GM21528 (cell line): ENCODE measurements around the gene TIMM8A.

Experiments
- ATAC-seq: cut with Tn5 transposase; IDR thresholded peaks from one replicate; pipeline ENCODE4 v1.9.1; 2021; ENCODE audit warnings: mild to moderate bottlenecking, moderate library complexity; ENCODE audit not compliant: unreplicated experiment, low FRiP score

Gene TIMM8A, protein sequence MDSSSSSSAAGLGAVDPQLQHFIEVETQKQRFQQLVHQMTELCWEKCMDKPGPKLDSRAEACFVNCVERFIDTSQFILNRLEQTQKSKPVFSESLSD

DNA sequence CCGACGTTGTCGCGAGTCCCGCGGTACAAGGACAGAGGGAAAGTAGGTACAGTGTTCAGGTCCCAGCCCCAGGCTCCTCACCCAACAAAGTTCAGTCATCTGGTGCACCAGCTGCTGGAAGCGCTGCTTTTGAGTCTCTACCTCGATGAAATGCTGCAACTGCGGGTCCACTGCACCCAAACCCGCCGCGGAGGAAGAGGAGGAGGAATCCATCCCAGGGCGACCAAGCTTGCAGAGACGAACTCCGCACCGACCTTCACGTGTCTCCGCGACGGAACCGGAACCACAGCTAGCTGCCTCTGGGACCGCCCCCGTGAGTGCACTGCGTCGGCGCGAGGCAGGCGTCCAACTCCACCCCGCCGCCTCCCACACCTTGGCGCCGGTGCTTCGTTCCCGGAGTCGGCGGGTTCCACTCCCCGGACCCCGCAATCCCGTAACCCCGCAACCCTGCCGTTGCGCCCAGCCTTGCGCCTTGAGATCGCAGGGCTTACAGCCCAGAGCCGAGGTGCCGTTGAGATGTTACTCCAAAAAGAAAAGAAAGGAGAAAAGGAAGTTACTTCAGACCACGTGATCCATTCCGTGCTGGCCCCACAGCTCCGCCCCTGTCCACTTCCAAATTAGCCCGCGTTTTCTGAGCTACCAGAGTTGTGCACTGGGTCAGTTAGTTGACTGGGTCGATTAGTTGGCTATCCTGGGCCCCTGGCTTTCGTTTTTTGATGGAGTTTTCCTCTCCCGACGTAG lies at the start of gene TIMM8A:
Gene TIMM8A, minus strand, starts transcription at position 291 of the 741 bp plus-strand sequence. Its CDS starts 78 bp downstream, at position 213.
- ATAC-seq = peak; percentile 98

GRCh38 chrX:101397779-101398178 lies 49.2 kb upstream of the TIMM8A start:
- no peak for ATAC-seq

- no peak for ATAC-seq
Observed at GRCh38 chrX:101395789-101396188, 47.2 kb upstream of the TIMM8A start.

DNA sequence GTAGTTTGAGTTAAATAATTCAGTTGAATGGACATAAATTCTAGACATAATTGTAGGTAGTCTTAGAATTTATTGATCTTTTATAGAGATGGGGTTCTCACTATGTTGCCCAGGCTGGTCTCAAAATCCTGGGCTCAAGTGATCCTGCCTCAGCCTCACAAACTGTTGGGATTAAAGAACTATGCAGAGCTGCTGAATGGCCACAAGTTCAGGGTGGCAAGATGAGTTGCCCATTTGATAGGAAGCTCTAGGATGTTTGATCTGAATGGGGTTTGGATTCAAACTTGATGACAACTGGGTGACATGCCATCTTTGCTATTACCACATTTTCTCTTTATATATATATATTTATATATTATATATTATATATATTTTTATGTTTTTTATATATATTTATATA lies 45.8 kb upstream of the TIMM8A start:
- ATAC-seq = no peak

DNA sequence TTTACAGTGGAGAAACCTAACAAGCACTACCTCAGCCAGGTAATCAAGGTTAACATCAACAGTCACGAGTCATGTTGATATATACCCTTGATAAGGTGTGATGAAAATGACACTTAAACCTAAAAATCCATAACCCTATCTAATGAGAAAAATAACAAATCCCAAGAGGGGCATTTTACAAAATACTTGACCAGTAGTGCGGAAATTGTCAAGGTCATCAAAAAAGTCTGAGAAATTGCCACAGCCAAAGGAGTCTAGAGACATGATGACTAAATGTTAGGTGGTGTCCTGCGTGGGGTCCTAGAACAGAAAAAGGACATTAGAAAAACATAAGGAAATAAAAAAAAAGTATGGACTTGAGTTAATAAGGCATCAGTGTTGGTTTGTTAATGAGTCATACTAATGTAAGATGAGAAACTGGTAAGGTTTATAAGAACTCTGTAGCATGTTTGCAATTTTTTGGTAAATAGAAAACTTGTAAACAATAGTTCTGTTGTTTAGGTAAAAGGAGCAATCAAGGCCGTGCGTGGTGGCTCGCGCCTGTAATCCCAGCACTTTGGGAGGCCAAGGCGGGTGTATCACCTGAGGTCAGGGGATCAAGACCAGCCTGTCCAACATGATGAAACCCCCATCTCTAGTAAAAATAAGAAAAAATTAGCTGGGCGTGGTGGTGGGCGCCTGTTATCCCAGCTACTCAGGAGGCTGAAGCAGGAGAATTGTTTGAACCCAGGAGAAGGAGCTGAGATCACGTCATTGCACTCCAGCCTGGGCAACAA lies 45.2 kb upstream of the TIMM8A start:
- no peak for ATAC-seq

DNA sequence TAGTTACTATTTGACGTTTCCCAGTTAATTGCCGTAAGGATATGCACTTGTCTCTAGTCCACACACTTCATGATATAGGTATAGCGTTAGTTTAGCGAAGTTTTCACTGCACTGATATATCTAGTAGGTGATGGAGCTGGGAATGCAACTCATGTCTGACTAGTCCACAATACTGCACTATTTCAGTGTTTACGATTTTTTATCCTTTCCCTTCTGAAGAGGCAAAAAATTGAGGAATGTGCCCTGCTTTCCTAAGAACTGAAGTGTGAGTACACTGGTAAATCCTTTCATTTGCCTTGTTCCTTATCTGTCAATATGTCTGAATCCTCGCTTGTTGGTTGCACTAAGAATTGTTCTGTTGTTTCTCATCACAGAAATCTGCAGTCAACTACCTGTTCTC lies 43.3 kb upstream of the TIMM8A start:
- ATAC-seq = no peak

DNA sequence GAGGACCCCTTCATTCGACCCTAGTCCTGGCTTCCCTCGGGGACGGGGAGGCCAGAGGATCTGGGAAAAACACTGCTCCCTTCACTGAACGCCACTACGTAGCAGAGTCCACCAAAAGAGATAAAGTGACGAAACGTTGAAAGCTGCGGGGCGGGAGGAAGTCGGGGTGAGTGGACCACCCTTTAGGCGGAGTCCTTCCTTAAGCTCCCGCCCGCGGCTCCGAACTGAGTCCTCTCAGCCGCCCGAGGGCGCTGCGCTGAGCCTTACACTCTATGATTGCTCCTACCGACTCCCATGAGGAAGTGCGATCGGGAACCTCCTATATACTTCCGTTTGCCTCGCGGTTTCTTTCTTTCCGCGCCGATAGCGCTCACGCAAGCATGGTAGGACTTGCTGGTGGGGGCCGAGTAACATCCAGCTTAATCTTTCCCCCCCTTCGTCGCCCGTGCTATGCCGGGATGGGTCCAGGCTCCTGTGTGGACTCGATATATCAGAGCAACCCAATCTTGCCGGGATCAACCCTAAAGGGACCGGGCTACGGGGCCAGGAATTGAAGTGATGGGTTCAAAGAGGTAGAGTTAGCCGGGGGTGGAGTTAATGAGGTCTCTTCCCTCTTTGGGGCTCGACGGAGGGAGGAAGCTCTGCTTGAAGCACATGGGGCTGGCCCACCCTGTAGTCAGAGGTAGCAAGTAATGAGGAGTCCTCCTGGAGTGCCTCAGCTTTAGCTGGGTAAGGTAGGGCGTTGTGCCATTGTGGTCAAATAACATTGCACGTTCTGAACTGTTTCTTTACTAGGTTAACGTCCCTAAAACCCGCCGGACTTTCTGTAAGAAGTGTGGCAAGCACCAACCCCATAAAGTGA lies 42.4 kb upstream of the TIMM8A start, which contains the start of gene RPL36A:
Gene RPL36A, plus strand, starts transcription at position 348 of the 862 bp plus-strand sequence. Its CDS starts 33 bp downstream, at position 381.
- peak; percentile 78 for ATAC-seq

DNA sequence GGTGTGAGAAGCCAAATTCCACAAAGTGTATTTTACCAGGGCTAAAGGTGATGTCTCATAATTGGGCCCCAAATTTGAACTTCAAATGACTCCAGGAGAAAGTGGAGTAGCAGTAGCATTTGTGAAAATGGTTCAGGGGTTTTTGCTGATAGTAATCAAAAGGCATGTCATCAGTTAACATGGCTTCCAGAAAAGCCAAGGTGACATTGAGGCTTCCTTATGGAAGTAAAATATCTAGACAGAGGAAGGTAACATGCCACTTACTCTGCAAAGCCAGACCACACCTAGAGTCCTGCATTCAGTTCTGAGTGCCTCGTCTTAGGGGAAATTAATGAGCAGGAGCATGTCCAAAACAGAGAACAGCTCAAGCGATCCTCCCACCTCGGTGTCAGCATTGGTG lies 40.1 kb upstream of the TIMM8A start:
- ATAC-seq = no peak

DNA sequence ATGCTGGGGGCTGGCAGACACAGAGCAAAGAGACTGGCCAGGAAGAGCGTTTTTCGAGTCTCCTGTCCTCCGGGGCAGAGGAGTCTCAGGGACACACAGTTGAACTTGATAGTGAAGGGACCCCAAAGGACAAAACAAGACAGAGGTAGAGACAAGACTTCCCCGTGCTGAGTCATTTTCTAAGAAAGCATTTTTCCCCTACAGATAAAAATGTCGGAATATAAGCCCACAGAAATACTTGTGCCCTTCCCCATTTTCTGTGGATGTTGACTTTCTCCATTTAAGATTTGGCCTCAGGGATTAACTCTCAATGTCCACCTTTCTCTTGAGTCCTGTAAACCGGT lies 38.0 kb upstream of the TIMM8A start:
- no peak for ATAC-seq

DNA sequence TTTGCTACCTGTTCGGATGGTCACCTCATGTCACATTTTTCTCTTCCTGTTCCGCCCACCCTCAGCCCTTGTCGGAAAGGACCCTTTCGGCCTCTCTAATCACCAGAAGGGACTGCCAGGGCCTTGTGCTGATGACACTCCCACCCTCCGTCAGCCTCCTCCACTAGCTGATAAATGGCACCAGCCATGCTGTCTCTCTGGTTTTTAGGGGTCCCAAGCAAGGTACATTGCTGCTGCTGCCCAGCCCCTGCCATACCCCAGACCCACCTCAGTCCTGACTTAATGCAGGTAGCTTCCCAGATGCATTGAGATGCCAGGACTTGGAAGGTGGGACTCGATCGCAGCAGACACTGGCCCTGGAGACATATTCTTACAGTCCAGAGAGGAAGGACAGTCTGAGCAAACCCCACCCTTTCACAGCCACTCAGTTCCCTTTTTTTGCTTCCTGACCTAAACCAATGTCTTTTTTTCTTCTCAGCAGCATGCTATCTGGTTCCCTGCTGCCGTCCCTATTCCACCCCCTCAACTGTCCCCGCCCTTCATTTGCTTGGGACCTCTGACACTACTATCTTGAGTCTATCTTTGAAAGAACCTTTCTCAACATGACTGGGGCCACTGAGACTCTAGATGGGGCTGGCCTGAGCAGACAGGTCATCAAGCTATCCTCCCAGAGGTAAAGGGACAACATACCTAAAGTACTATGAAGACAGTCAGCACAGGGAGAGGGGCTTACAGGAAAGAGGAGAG lies 37.4 kb upstream of the TIMM8A start, which contains the start of gene BTK:
Gene BTK, minus strand, starts transcription at position 397 of the 747 bp plus-strand sequence. CDS start 10,907 bp downstream, outside the sequence.
- ATAC-seq = peak; percentile 74

DNA sequence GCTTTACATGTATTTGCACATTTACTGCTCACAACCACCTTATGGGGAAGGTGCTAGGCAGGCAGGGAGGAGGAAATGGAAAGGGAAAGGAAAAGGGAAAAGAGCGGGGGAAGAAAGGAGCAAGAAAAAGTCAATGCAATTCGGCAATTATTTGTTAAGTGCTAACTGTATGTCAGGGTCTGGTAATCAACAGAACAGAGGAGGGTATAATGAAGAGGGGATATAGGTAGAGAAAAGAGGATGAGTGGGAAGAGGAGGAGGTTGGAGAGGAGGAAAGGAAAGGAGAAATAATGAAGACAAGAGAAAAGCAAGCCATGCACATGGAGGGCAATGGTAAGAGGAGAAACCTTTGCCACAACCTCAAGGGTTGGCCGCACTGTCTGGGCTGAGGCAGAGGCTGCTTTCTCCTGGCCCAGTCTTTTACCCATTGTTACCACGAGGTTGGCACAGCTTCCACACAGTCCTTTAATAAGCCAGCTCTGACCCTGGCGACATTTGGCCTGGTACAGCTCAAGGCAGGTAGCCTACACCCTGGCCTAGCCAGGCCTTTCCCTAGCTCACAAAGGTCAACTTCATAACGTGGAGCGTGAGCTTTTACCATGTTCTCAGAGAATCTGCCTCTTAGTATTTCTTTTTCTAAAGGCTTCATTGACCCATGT lies 36.6 kb upstream of the TIMM8A start:
- ATAC-seq = peak; percentile 14

DNA sequence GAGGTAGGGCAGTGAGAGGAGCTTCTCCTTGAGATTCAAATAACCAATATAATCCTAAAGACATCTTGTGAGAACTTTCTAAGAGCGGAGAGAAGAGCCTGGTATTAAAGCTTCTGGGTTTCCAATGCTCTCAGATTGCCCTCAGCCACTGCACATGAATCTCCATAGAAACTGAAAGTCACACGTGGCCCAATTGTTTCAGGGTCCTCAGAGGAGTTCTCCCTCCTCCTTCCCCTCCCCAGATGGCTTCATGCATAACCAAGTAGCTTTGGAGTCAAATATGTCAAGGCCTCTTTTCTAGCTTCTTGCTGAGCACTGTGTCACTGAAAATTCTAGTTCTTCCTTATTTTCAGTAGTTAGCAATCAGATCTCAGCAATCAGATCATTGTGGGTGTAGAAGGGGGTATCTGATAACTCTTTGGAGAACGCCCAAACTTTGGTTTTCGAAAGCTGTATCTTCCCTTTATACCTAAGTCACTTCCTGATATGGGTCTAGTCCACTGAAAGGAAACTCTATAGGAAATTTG lies 35.2 kb upstream of the TIMM8A start:
- peak; percentile 69 for ATAC-seq

DNA sequence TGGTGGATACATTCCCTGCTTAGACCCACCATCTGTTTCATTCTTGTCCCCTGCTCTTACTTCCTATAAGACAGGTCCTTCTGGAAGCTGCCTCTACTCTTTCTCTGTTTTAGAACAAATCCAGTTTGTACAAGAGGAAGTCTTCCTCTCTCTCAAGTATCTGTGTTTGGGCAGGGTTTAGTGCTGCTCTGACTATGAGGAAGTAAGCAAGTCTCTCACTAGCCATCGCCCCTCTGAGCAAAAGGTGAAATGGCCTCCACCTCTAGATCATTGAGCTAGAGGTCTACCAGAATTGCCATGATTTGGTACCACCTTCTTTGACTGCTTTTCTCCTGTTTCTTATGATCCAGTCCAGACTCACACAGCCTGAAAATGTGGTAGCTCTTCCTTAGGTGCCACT lies 29.0 kb upstream of the TIMM8A start:
- ATAC-seq = no peak

DNA sequence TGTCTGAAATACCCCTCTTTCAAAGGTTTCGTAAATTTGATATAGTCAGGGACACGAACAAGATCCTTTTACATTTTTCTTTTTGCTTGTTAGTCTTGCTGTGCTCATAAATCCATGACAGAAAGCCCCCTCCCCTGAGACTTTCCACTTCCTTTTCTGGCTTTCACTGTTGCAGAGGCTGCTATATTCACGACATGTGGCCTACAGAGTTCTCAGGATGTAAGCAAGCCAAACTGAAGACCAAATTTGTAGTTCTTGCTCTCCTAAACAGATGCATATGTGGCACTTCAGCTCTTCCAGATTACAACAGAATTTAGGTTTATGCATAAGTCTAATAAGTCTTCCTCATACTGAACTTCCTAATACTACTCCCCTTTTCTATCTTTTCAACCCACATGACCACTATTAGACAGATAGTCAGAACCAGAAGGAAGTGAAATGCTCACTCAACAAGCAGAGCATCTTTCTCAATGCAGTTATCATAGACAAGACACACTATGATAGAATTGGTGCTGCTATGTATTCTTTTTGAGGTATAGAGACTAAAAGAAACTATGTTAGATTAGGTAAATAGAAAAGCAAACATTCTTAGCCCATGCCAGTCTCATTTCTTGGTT lies 22.5 kb upstream of the TIMM8A start:
- ATAC-seq = peak; percentile 63

- ATAC-seq = no peak
Observed at GRCh38 chrX:101369687-101370086, 21.1 kb upstream of the TIMM8A start.

- no peak for ATAC-seq
Observed at GRCh38 chrX:101368800-101369199, 20.3 kb upstream of the TIMM8A start.

DNA sequence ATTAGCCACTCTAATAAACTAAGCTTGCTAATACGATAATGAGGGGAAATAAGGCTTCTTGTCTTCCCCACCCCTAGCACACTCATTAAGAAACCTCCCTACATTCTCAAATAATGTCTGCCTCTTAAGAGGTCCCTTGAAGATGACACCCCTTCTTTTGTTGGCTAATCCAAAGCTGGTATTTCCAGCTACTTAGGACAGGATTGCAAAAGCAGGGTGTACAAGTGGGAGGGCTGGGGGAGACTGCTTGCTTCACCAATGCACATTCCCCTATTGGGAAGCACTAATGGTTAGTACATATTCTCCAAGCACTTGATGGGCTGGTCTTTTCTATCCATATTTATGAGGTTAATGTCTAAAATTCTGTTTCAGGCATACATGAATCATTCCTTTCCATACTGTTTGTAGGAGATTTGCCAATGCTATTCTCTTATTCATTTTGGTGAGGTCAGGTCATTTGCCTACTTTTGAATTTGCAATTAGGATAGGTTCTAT lies 16.8 kb upstream of the TIMM8A start:
- ATAC-seq = no peak

DNA sequence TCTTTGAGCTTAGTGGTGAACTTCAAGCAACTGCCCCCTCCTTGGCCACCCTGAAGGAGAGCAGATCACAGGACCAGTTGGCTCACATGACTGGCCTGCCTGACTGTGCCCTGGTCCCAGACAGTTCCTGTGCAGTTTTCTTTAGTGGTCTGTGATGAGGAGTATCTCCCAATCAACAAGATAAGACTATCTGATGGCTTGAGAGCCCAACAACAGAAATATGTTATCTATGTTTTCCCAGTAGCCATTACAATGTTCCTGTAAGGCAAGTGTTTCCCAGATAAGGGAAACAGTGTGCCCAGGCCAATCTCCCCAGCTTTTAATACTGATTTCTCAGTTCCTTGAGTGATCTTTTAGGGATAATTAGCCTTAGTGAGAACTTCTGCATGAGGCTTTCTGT lies 14.2 kb upstream of the TIMM8A start:
- ATAC-seq = no peak
